Placental pericyte (primary cell): ENCODE results near the gene TREM2. TPM values are rescaled to one million over a fixed set of nuclear protein-coding genes. Genes with fewer than 3 reads are reported as not detected.

Experiments
- total RNA-seq: library from RNA; depleted of rRNA; stranded (reverse); fragments of >200 nt; gene quantifications from 2 replicates; pipeline ENCODE4 v1.2.3, GENCODE V29; 2012

Gene TREM2
- 0.22 TPM in 1 of 2 replicates, not detected in the other for total RNA-seq

GRCh38 chr6:41162687-41163418 is at the start of gene TREM2:
TSS of gene TREM2 (minus strand) at chr6:41163116. CDS start at chr6:41163082, 34 bp downstream.

GRCh38 chr6:41200901-41201763 is 38.2 kb upstream of the TREM2 start, which contains the start of gene TREML2:
TSS of gene TREML2 (minus strand) at chr6:41201149. CDS start at chr6:41201008, 141 bp downstream.

GRCh38 chr6:41153992-41154625 is 8.8 kb downstream of the TREM2 start, which contains the start of gene TREML1:
TSS of gene TREML1 (minus strand) at chr6:41154347. CDS start at chr6:41154288, 59 bp downstream.

Other genes starting within 250 kb of the TREM2 start
- not detected in 2 replicates for gene UNC5CL, start 123.9 kb downstream of the TREM2 start, total RNA-seq
- not detected in 2 replicates for gene TSPO2, start 120.6 kb downstream of the TREM2 start, total RNA-seq
- gene APOBEC2, start 109.9 kb downstream of the TREM2 start, total RNA-seq, result not detected in 2 replicates
- 6.4 and 7.0 TPM in 2 replicates for gene OARD1, start 90.8 kb downstream of the TREM2 start, total RNA-seq
- gene NFYA, start 90.1 kb downstream of the TREM2 start, total RNA-seq, result 8.1 and 14.0 TPM in 2 replicates
- not detected in 2 replicates for gene TREML1, start 8.8 kb downstream of the TREM2 start, total RNA-seq
- gene TREML2, start 38.0 kb upstream of the TREM2 start, total RNA-seq, result not detected in 2 replicates
- not detected in 2 replicates for gene TREML4, start 65.2 kb upstream of the TREM2 start, total RNA-seq
- gene TREM1, start 123.6 kb upstream of the TREM2 start, total RNA-seq, result 0.29 and 0.44 TPM in 2 replicates
- gene NCR2, start 172.5 kb upstream of the TREM2 start, total RNA-seq, result not detected in 2 replicates